Stimulated activated CD8-positive, alpha-beta memory T cell treated with anti-CD3 and anti-CD28 coated beads, Interleukin-7, amount 100 ng/mL, for 1 hour (primary cell): ENCODE measurements around the gene TSKS.

Experiments used
- DNase-seq, 2 donors: peaks; one replicate each; pipeline ENCODE4 v3.0.0-alpha.2; 2020; ENCODE audit warnings: low read depth in 2 of 2

The TSKS gene

GRCh38 chr19:49716154-49716553 is 47.0 kb downstream of the TSKS start:
- no peak for DNase-seq

DNA sequence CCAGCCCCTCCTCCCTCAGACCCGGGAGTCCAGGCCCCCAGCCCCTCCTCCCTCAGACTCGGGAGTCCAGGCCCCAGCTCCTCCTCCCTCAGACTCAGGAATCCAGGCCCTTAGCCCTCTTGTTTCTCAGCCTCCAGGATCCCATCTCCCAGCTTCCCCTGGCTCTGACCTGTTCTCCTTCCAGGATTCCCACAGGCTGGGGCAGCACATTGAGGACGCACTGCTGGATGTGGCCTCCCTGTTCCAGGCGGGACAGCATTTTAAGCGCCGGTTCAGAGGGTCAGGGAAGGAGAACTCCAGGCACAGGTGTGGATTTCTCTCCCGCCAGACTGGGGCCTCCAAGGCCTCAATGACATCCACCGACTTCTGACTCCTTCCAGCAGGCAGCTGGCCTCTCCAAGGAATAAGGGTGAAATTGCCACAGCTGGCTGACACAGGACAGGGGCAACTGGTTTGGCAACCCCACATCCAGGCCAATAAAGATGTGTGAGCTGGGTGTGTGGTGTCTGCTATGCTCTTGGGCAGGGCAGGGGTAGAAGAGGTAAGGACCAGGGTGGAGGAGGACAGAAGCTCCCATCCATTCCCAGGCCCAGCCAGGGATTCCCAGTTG is 49.8 kb downstream of the TSKS start:
- no peak for DNase-seq

DNA sequence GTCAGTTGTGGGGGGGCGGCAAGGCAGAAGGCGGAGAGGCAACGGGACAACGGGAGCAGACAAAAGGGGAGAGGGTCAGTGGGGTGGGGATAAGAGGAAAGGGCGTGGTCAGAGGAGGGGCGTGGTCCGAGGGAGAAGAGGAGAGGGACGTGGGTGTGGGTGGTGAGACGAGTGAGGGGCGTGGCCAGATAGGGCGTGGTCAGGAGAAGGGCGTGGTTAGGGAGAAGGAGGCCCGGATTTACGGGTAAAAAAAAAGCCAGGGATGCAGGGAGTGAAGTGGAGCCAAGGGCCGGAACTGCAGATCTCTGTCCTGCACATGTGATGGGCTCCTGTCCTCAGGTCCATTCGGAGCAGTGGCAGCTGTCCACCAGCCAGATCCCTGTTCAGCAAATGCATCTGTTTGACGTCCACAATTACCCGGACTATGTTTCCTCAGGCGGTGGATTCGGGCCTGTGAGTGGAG is 50.7 kb downstream of the TSKS start:
- no peak for DNase-seq

DNA sequence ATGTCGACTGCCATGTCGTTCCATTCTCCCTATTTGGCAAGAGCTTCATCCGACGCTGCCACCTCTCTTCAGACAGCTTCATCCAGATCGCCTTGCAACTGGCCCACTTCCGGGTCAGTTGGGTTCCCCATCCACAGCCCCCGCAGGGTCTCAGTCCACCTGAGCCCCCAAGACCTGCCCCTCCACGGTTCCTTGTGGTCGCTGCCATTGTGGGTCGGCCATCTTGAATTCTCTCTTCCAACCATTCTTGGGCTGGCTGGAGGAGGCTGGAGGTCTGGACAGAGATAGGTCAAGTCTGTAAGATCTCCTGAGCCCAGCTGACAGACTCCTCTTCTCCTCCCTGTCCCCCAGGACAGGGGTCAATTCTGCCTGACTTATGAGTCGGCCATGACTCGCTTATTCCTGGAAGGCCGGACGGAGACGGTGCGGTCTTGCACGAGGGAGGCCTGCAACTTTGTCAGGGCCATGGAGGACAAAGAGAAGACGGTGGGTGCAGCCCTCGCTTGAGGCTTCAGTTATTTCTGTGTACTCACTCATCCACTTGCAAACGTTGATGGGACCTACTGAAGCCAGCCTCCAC is 52.6 kb downstream of the TSKS start:
- DNase-seq, result no peak

- DNase-seq, result no peak
These were observed 57.2 kb downstream of the TSKS start for GRCh38 chr19:49705919-49706318.

- DNase-seq, result no peak
These were observed 58.0 kb downstream of the TSKS start for GRCh38 chr19:49704888-49705642.

GRCh38 chr19:49701271-49701786 is 61.8 kb downstream of the TSKS start:
- DNase-seq, result no peak

DNA sequence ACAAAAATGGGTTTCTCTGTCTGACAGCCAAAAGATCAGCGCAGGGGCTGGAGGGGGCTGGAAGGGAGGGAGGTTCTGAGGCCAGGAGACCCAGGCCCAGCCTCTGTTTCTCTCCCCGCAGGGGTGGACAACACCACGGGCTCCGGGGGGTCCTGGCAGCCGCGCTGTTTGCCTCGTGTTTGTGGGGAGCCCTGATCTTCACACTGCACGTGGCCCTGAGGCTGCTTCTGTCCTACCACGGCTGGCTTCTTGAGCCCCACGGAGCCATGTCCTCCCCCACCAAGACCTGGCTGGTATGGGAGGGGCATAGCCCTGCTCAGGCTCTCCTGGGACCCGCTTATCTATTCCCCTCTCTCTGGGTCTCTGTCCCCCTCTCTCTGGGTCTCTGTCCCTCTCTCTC is 62.5 kb downstream of the TSKS start:
- DNase-seq, result no peak

- DNase-seq, result no peak
These were observed 63.7 kb downstream of the TSKS start for GRCh38 chr19:49699364-49699763.

- DNase-seq, result no peak
These were observed 66.2 kb downstream of the TSKS start for GRCh38 chr19:49696865-49697264.

- no peak for DNase-seq
These were observed 67.0 kb downstream of the TSKS start for GRCh38 chr19:49696115-49696514.

GRCh38 chr19:49692147-49692506 is 71.0 kb downstream of the TSKS start:
- no peak for DNase-seq

DNA sequence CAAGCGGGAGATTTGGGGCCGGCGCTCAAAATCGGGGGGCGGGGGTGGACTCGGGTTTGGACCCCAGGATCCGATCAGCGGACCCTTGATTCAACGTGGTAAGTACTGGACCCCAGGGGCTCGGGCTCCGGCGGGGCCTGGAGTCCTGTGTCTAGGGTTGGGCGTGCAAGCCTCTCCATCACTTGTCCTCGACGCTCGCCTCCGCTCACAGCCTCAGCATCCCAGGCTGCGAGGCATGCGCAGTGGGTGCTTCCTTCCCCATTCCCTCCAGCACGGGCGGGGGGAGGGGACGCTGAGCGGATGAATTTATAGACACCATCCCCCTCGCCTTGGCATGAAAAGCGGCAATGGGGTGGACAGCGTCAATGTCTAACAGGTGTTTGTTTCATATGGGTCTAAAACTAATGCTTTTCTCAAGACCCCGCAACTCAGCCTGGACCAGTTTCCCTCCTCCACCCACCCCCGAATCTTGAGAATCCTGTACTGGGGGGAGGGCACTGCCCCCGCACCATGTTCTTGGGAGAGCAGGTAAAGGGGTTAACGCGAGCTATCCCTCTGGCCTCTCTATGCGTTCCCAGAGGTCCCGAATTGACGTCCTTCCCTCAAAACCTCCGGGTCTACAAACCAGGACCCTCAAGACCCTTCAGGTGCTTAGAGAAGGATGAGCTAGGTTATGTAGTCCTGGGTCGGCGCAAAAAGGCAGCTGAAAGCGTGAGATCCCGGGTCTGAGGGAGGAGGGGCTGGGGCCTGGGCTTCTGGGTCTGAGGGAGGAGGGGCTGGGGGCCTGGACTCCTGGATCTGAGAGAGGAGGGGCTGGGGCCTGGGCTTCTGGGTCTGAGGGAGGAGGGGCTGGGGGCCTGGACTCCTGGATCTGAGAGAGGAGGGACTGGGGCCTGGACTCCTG is 71.6 kb downstream of the TSKS start:
- no peak for DNase-seq

DNA sequence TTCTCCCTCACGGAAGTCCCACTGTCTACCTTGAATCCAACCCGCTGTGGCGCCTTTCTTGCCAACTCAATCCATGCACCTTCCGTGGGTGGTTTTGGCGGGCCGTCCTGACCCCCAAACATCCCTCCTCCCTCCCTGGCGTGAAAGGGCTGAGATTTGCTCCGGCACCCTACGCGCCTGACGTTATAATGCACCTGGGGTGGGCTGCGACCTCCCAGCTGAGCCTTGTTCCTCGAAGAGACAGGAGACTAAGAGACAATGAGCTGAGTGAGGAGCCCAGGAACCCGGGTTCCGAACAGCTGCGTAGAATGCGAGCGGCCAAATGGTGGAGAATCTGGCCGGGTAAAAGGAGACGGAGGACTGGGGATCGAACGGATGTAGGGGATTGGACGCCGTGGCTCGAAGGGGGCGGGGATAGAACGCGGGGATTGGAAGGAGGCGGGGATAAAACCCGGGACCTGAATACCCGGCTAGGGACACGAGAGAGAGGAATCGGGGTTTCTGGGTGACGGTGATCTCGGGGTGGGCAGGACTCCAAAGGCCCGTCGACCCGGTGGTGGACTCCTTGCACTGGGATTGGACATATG is 72.4 kb downstream of the TSKS start, which contains the start of gene CPT1C:
Gene CPT1C, plus strand, starts transcription at position 461 of the 587 bp plus-strand sequence. CDS start 1,137 bp downstream, outside the sequence.
- DNase-seq, result no peak

DNA sequence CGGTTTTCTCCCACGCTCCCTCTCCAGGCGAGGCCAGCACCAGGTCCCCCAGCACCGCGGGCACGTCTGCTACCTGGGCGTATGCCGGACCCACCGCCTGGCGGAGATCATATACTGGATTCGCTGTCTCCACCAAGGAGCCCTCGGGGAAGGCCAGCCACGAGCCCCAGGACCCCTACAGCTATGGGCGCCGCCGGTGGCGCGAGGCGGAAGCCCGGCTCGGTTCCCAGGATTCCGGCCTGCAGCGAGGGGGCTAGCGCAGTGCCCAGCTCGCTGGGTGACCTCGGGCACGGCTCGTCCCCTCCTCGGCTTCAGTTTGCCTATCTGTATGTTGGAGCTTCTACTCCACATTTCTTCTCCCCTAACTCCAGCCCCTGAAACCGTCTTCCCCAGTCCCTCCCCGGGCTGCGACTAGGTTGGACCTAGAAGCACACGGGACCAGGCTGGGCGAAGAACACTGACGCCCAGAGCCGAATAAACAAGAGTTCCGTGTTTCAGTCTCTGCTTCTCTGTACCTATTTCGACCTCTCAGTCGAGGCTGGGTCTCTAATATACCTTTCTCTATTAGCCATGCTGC is 72.9 kb downstream of the TSKS start:
- no peak for DNase-seq
